GM12873 (cell line): ENCODE results near the gene LSAMP.

Experiments used
- CTCF ChIP-seq: IDR thresholded peaks from 2 replicates; pipeline ENCODE4 v1.5.1; 2012; ENCODE audit warnings: low read depth, mild to moderate bottlenecking, moderate library complexity, low read length, control low read depth; ENCODE audit not compliant: insufficient read depth; ENCODE audit errors: missing control alignments

LSAMP gene

GRCh38 chr3:116316771-116317170, 128.5 kb downstream of the LSAMP start:
- no peak for TF ChIP-seq CTCF

- TF ChIP-seq CTCF, result no peak
Measured at GRCh38 chr3:116314476-116314875, 130.8 kb downstream of the LSAMP start.

GRCh38 chr3:116306720-116307119, 138.6 kb downstream of the LSAMP start:
- TF ChIP-seq CTCF, result no peak

GRCh38 chr3:116306149-116306548, 139.1 kb downstream of the LSAMP start:
- TF ChIP-seq CTCF, result no peak

- TF ChIP-seq CTCF, result no peak
Measured at GRCh38 chr3:116302087-116302747, 143.1 kb downstream of the LSAMP start.

GRCh38 chr3:116301422-116301821, 143.9 kb downstream of the LSAMP start:
- TF ChIP-seq CTCF, result no peak

GRCh38 chr3:116300226-116300625, 145.1 kb downstream of the LSAMP start:
- TF ChIP-seq CTCF, result no peak
